G401 (cell line): Measurements from ENCODE around the gene ZNF583. TPM values are rescaled to one million over a fixed set of nuclear protein-coding genes. Genes with fewer than 3 reads are reported as not detected.

ENCODE experiments used
- DNase-seq: peaks from one replicate; pipeline ENCODE4 v3.0.0-alpha.2; 2015; ENCODE audit warnings: low spot score
- in situ Hi-C: cut with HindIII; loops from 2 replicates; pipeline ENCODE4 v1.10.0; 2016; ENCODE audit warnings: low sequenced_read_pairs, mixed read lengths
- total RNA-seq: library from RNA; depleted of rRNA; stranded (reverse); fragments of >200 nt; shearing (Covaris generic); gene quantifications from 2 replicates; pipeline ENCODE4 v1.2.3, GENCODE V29; 2014; rRNA removed

The ZNF583 gene
- total RNA-seq, 1 experiment from 2014 or later = 5.2 TPM

DNA sequence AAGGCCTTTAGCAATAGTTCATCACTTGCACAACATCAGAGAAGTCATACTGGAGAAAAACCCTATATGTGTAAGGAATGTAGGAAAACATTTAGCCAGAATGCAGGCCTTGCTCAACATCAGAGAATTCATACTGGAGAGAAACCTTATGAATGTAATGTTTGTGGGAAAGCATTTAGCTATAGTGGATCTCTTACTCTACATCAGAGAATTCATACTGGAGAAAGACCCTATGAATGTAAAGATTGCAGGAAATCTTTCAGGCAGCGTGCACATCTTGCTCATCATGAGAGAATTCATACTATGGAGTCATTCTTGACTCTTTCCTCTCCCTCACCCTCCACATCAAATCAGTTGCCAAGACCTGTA, 19.8 kb downstream of the ZNF583 start:
- in situ Hi-C loops = no loop called here
- no peak for DNase-seq

DNA sequence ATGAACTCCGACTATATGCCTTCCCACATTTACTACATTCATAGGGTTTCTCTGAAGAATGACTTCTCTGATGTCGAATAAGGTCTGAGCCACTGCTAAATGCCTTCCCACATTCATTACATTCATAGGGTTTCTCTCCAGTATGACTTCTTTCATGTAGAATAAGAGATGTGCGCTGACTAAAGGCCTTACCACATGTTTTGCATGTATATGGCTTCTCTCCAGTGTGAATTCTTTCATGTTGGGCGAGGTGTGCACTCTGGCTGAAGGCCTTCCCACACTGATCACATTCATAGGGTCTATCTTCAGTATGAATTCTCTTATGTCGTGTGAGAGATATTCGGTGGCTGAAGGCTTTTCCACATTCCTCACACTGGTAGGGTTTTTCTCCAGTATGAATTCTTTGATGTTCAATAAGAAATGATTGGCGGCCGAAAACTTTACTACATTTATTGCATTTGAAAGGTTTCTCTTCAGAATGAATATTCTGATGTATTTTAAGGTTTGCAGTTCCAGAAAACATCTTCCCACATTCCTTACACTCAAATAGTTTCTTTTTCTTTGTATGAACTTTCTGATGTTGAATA, 37.2 kb downstream of the ZNF583 start:
- in situ Hi-C loops = no loop called here
- no peak for DNase-seq

DNA sequence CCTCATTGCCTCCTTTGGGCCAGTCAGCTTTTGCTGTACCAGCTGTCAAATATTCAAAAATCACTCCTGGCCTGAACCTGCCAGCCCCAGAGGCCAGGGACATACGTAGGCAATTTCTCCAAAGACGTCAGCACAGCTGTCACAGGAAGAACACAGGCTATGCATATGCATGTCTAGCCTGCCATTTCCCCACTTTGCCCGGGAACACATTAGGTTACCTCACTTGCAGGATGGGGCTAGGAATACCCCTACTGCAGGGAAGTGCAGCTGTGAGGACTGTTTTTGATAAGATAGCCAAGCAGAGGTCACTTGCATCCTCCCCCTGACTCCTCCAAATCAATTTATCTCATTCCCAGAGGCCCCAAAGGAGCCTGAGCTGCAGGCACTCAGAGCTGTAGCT, 70.2 kb downstream of the ZNF583 start:
- in situ Hi-C loops = no loop called here
- DNase-seq = no peak

DNA sequence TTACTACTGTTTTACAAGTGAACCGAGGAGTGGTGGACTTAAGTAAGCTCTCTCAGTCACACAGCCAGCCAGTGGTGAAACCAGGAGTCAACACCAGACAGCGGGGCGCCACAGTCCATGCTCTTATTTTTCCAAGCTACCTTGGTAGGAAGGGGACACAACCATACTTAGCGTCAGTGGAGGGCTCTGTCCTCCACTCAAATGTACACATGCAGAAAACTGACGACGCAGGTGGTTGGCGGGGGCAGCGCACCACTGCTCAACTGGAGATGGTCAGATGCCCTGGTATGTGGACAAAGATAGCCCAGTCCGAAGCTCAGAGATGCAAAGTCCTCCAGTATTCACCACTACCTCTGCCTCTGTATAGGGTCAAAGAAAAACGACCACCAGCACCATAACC, 72.0 kb downstream of the ZNF583 start:
- DNase-seq = no peak
- in situ Hi-C loops = no loop called here

Other genes with a start within 250 kb of the ZNF583 start
- gene GALP, start 228.3 kb upstream of the ZNF583 start, total RNA-seq = not detected in 2 replicates
- gene ZSCAN5B, start 206.5 kb upstream of the ZNF583 start, total RNA-seq = not detected in 2 replicates
- gene ZSCAN5C, start 202.1 kb upstream of the ZNF583 start, total RNA-seq = 0.37 TPM in 1 of 2 replicates, not detected in the other
- not detected in 2 replicates for gene EDDM13, start 131.6 kb upstream of the ZNF583 start, total RNA-seq
- gene ZSCAN5A, start 89.5 kb upstream of the ZNF583 start, total RNA-seq = 12.1 and 17.6 TPM in 2 replicates
- gene ZNF582, start 10.8 kb upstream of the ZNF583 start, total RNA-seq = 0.43 and 1.8 TPM in 2 replicates
- 9.2 and 28.3 TPM in 2 replicates for gene ZNF667, start 73.0 kb downstream of the ZNF583 start, total RNA-seq
- gene ZNF471, start 103.5 kb downstream of the ZNF583 start, total RNA-seq = 1.2 and 1.5 TPM in 2 replicates
- 3.1 and 4.5 TPM in 2 replicates for gene ZFP28, start 134.6 kb downstream of the ZNF583 start, total RNA-seq
- 2.5 and 3.2 TPM in 2 replicates for gene ZNF470, start 163.1 kb downstream of the ZNF583 start, total RNA-seq
- gene ZNF71, start 191.0 kb downstream of the ZNF583 start, total RNA-seq = 7.1 and 13.5 TPM in 2 replicates
- 0.10 TPM in 1 of 2 replicates, not detected in the other for gene SMIM17, start 238.8 kb downstream of the ZNF583 start, total RNA-seq